ENCODE results near the gene RSRC1. TPM values are rescaled to one million over a fixed set of nuclear protein-coding genes. Genes with fewer than 3 reads are reported as not detected.

RSRC1 gene
- total and polyA plus RNA-seq, 2 donors (not counting 1 experiment from before 2014, with no cell fraction given): 4.5 to 54.6 TPM

DNA sequence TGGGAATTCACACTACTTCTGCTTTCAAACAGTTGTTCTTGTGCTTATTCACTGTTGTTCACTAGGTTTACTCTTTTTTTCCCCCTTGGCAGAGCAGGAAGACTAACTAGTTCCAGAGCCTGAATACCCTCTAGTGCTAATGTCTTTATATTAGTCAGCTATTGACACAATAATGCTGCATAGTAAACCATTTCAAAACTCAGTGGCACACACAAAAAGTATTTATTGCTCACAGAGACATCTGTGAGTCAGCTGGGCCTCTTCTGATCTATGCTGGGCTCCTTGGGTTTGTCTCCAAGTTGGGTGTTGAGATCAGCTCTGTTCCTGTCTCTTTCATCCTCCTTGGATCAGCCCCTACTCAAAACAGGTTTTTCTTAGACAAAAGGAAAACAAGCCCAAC, 51.1 kb downstream of the RSRC1 start:
- H3K9ac ChIP-seq (ENCODE audit: low read length): no peak overlapping the region
- no peaks in the 10 kb centered on the region for H3K9me3 ChIP-seq (ENCODE audit: control extremely low read depth in 1 of 3, control insufficient read depth in 2 of 3, insufficient read depth in 1 of 3, low read length in 2 of 3)
- H3K9me3 Mint-ChIP-seq (ENCODE audit: insufficient read depth): no peaks in the 10 kb centered on the region
- TF ChIP-seq EZH2 (IDR thresholded peaks at IDR 0.05; ENCODE audit: borderline replicate concordance, insufficient read depth, low read depth, low read length, poor library complexity, severe bottlenecking): no peak
- TF ChIP-seq, protein P1, sequence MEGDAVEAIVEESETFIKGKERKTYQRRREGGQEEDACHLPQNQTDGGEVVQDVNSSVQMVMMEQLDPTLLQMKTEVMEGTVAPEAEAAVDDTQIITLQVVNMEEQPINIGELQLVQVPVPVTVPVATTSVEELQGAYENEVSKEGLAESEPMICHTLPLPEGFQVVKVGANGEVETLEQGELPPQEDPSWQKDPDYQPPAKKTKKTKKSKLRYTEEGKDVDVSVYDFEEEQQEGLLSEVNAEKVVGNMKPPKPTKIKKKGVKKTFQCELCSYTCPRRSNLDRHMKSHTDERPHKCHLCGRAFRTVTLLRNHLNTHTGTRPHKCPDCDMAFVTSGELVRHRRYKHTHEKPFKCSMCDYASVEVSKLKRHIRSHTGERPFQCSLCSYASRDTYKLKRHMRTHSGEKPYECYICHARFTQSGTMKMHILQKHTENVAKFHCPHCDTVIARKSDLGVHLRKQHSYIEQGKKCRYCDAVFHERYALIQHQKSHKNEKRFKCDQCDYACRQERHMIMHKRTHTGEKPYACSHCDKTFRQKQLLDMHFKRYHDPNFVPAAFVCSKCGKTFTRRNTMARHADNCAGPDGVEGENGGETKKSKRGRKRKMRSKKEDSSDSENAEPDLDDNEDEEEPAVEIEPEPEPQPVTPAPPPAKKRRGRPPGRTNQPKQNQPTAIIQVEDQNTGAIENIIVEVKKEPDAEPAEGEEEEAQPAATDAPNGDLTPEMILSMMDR (IDR thresholded peaks at IDR 0.05): no peak
- H3K4me1 Mint-ChIP-seq: peaks cover 1% of the 10 kb centered on the region
- no peak overlapping the region for H3K4me2 ChIP-seq (replicated peaks; ENCODE audit: low read depth, low read length, poor library complexity, severe bottlenecking)
- no peak overlapping the region for H3K4me3 Mint-ChIP-seq
- H3K27ac ChIP-seq (ENCODE audit: low read length in 2 of 2): no peak overlapping the region
- H3K4me3 ChIP-seq (ENCODE audit: control extremely low read depth in 1 of 5, extremely low read depth in 1 of 5, insufficient read depth in 1 of 5, low read depth in 2 of 5, low read length in 4 of 5): no peak overlapping the region
- no peaks in the 10 kb centered on the region for H3K79me2 ChIP-seq (ENCODE audit: control insufficient read depth, insufficient read depth, low read length)
- DNase-seq (no peak), ATAC-seq (ENCODE audit: low read depth) (no peak)
- H3K4me1 ChIP-seq (ENCODE audit: control insufficient read depth in 2 of 2, insufficient read depth in 2 of 2, low read length in 2 of 2): no peaks in the 10 kb centered on the region
- no peaks in the 10 kb centered on the region for H3K27me3 Mint-ChIP-seq
- H3K27ac Mint-ChIP-seq: no peak overlapping the region
- intact Hi-C loops (cut with micrococcal nuclease): no loop called here
- H3K27me3 ChIP-seq (replicated peaks in 1 of 4; ENCODE audit: control extremely low read depth in 1 of 4, control insufficient read depth in 3 of 4, insufficient read depth in 4 of 4, low read length in 3 of 4): no peaks in the 10 kb centered on the region
- ChIA-PET CTCF (interaction anchor here (0.9 kb wide), 1 partner anchor 103 kb away, joined by 4 read pairs; no protein-coding TSS in a partner anchor), POLR2A (no interaction called here)
- H3K36me3 ChIP-seq (replicated peaks in 1 of 2; ENCODE audit: control extremely low read depth in 1 of 2, control insufficient read depth in 1 of 2, extremely low read depth in 1 of 2, insufficient read depth in 2 of 2, low read length in 1 of 2): peaks cover 0 to 2% of the 10 kb centered on the region in 2 experiments
- H4K20me1 ChIP-seq (ENCODE audit: control insufficient read depth, insufficient read depth, low read length, poor library complexity, severe bottlenecking): no peaks in the 10 kb centered on the region
- H2AFZ ChIP-seq (ENCODE audit: insufficient read depth, low read depth, low read length, poor library complexity, severe bottlenecking): no peak overlapping the region

DNA sequence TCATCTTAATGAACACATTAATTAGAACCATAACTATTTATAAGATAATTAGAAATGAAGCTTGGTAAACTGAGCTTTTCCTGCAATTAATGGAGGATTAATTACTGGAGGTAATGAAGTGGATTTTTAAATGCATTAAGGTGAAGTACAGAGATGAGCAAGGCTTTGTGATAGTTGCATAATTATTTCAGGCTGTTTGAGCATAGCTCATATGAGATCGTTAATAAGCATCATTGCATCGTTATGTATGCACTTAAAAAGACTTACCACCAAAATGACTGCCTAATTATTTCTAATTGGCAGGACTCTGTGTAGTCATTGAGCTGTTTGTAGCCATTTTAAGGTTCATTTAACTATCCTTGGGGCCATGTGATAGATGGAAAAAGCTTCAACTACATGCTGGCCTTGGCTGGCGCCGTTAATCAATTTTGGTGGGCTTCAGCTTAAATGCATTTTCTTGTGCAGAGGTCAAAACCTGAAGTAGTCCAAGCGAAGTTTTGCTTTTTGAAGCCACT, 55.3 kb downstream of the RSRC1 start:
- ATAC-seq (ENCODE audit: low read depth): no peak
- no peak overlapping the region for H3K4me3 Mint-ChIP-seq
- no peaks in the 10 kb centered on the region for H3K27me3 Mint-ChIP-seq
- H4K20me1 ChIP-seq (ENCODE audit: control insufficient read depth, insufficient read depth, low read length, poor library complexity, severe bottlenecking): no peaks in the 10 kb centered on the region
- no peaks in the 10 kb centered on the region for H3K36me3 ChIP-seq (replicated peaks in 1 of 2; ENCODE audit: control extremely low read depth in 1 of 2, control insufficient read depth in 1 of 2, extremely low read depth in 1 of 2, insufficient read depth in 2 of 2, low read length in 1 of 2)
- H3K4me3 ChIP-seq (ENCODE audit: control extremely low read depth in 1 of 5, extremely low read depth in 1 of 5, insufficient read depth in 1 of 5, low read depth in 2 of 5, low read length in 4 of 5): no peak overlapping the region
- no peaks in the 10 kb centered on the region for H3K4me1 Mint-ChIP-seq
- no peaks in the 10 kb centered on the region for H3K9me3 ChIP-seq (ENCODE audit: control extremely low read depth in 1 of 3, control insufficient read depth in 2 of 3, insufficient read depth in 1 of 3, low read length in 2 of 3)
- H3K79me2 ChIP-seq (ENCODE audit: control insufficient read depth, insufficient read depth, low read length): no peaks in the 10 kb centered on the region
- H3K4me2 ChIP-seq (replicated peaks; ENCODE audit: low read depth, low read length, poor library complexity, severe bottlenecking): no peak overlapping the region
- H3K9me3 Mint-ChIP-seq (ENCODE audit: insufficient read depth): no peaks in the 10 kb centered on the region
- intact Hi-C loops (cut with micrococcal nuclease): no loop called here
- H3K27ac Mint-ChIP-seq: no peak overlapping the region
- no peak for TF ChIP-seq EZH2 (IDR thresholded peaks at IDR 0.05; ENCODE audit: borderline replicate concordance, insufficient read depth, low read depth, low read length, poor library complexity, severe bottlenecking)
- TF ChIP-seq, protein P1 (IDR thresholded peaks at IDR 0.05): no peak
- H2AFZ ChIP-seq (ENCODE audit: insufficient read depth, low read depth, low read length, poor library complexity, severe bottlenecking): no peak overlapping the region
- CTCF ChIA-PET: no interaction called here
- H3K27ac ChIP-seq (ENCODE audit: low read length in 2 of 2): no peak overlapping the region
- POLR2A ChIA-PET: no interaction called here
- no peaks in the 10 kb centered on the region for H3K27me3 ChIP-seq (replicated peaks in 1 of 4; ENCODE audit: control extremely low read depth in 1 of 4, control insufficient read depth in 3 of 4, insufficient read depth in 4 of 4, low read length in 3 of 4)
- 100% methylated on average over 2 of the region's 5 CpGs for WGBS (ENCODE audit: insufficient coverage)
- no peak overlapping the region for H3K9ac ChIP-seq (ENCODE audit: low read length)
- DNase-seq: no peak
- H3K4me1 ChIP-seq (ENCODE audit: control insufficient read depth in 2 of 2, insufficient read depth in 2 of 2, low read length in 2 of 2): no peaks in the 10 kb centered on the region
